Hepatocyte (in vitro differentiated cells): ENCODE data around the gene PLA2G4D. TPM values are rescaled to one million over a fixed set of nuclear protein-coding genes. Genes with fewer than 3 reads are reported as not detected.

Source experiments
- DNase-seq: peaks from one replicate; pipeline ENCODE4 v3.0.0-alpha.2; 2016; ENCODE audit warnings: low spot score
- H2AFZ ChIP-seq: fragments of 200-600 bp; sonication (generic); 2 replicates; pipeline ENCODE4 v1.6.0; 2016; ENCODE audit warnings: antibody characterized with exemption, mild to moderate bottlenecking
- H3K27ac ChIP-seq: fragments of 200-600 bp; sonication (generic); 2 replicates; pipeline ENCODE4 v1.5.1; 2016; ENCODE audit warnings: mild to moderate bottlenecking
- H3K27me3 ChIP-seq: fragments of 200-600 bp; sonication (generic); 2 replicates; pipeline ENCODE4 v1.6.1; 2016
- H3K36me3 ChIP-seq: fragments of 200-600 bp; sonication (generic); replicated peaks from 2 replicates; pipeline ENCODE4 v1.5.1; 2016; ENCODE audit warnings: low read depth; ENCODE audit not compliant: insufficient read depth
- H3K4me1 ChIP-seq: fragments of 200-600 bp; sonication (generic); 2 replicates; pipeline ENCODE4 v1.5.1; 2016; ENCODE audit warnings: mild to moderate bottlenecking, moderate library complexity; ENCODE audit not compliant: insufficient read depth
- H3K4me2 ChIP-seq: fragments of 200-600 bp; sonication (generic); 2 replicates; pipeline ENCODE4 v1.6.0; 2016
- H3K4me3 ChIP-seq: fragments of 200-600 bp; sonication (generic); 2 replicates; pipeline ENCODE4 v1.5.1; 2016; ENCODE audit warnings: mild to moderate bottlenecking
- H3K79me2 ChIP-seq: fragments of 200-600 bp; sonication (generic); 2 replicates; pipeline ENCODE4 v1.6.0; 2017; ENCODE audit warnings: mild to moderate bottlenecking
- H3K9me2 ChIP-seq: fragments of 200-600 bp; sonication (generic); replicated peaks from 2 replicates; pipeline ENCODE4 v1.6.0; 2017; ENCODE audit warnings: mild to moderate bottlenecking; ENCODE audit not compliant: insufficient read depth
- H3K9me3 ChIP-seq: fragments of 200-600 bp; sonication (generic); 2 replicates; pipeline ENCODE4 v1.5.1; 2016; ENCODE audit warnings: low read depth, mild to moderate bottlenecking
- H4K20me1 ChIP-seq: fragments of 200-600 bp; sonication (generic); 2 replicates; pipeline ENCODE4 v1.6.0; 2016; ENCODE audit warnings: mild to moderate bottlenecking; ENCODE audit not compliant: insufficient read depth, poor library complexity, severe bottlenecking
- CTCF ChIP-seq: fragments of 200-600 bp; sonication (generic); IDR thresholded peaks from 2 replicates; pipeline ENCODE4 v1.5.1; 2016; ENCODE audit warnings: antibody characterized with exemption, mild to moderate bottlenecking; ENCODE audit not compliant: poor library complexity
- EZH2 ChIP-seq: fragments of 200-600 bp; sonication (generic); IDR thresholded peaks from 2 replicates; pipeline ENCODE4 v1.6.1; 2016; ENCODE audit warnings: antibody characterized with exemption, mild to moderate bottlenecking, borderline replicate concordance
- EZH2phosphoT487 ChIP-seq: fragments of 200-600 bp; sonication (generic); IDR thresholded peaks from one replicate; pipeline ENCODE4 v1.6.1; 2018; ENCODE audit warnings: antibody characterized with exemption, mild to moderate bottlenecking, low read depth, moderate library complexity; ENCODE audit not compliant: unreplicated experiment, severe bottlenecking
- WGBS: methylation state at CpG from one replicate; pipeline ENCODE4 v1.1.6; 2016; ENCODE audit warnings: low lambda C conversion rate; ENCODE audit errors: missing lambda C conversion rate; 5-methylcytosine and 5-hydroxymethylcytosine counted together
- polyA plus RNA-seq: library from polyadenylated mRNA; unstranded; fragments of >200 nt; fragmentation: Nextera tagmentation; extraction: Ambion mirVana; gene quantifications from 2 replicates; pipeline ENCODE4 v1.2.1, GENCODE V29; 2016
- total RNA-seq: library from RNA; depleted of rRNA; stranded (reverse); fragments of >200 nt; gene quantifications from 2 replicates; pipeline ENCODE4 v1.2.3, GENCODE V29; 2014

PLA2G4D gene
- total and polyA plus RNA-seq, 2 experiments from 2014 or later: 0.17 TPM; not detected in 1

- H3K9me2 ChIP-seq: no peaks in the 10 kb centered on the region
- H4K20me1 ChIP-seq: no peaks in the 10 kb centered on the region
- H3K79me2 ChIP-seq: no peaks in the 10 kb centered on the region
- H3K4me3 ChIP-seq: no peak overlapping the region
- no peaks in the 10 kb centered on the region for H3K9me3 ChIP-seq
- H3K4me1 ChIP-seq: no peaks in the 10 kb centered on the region
- H3K4me2 ChIP-seq: no peak overlapping the region
- H3K27me3 ChIP-seq: no peaks in the 10 kb centered on the region
- H3K36me3 ChIP-seq: no peaks in the 10 kb centered on the region
- 91% methylated on average over 7 of the region's 7 CpGs for WGBS
- TF ChIP-seq EZH2: no peak
- no peak for TF ChIP-seq CTCF
- TF ChIP-seq EZH2phosphoT487: no peak
- no peak overlapping the region for H3K27ac ChIP-seq
- H2AFZ ChIP-seq: no peak overlapping the region
- DNase-seq: no peak
Observed at GRCh38 chr15:42027521-42027920, 66.8 kb downstream of the PLA2G4D start.

GRCh38 chr15:42024303-42024702 lies 70.1 kb downstream of the PLA2G4D start:
- no peaks in the 10 kb centered on the region for H4K20me1 ChIP-seq
- H3K9me2 ChIP-seq: no peaks in the 10 kb centered on the region
- 71% methylated on average over 4 of the region's 4 CpGs for WGBS
- no peaks in the 10 kb centered on the region for H3K36me3 ChIP-seq
- H3K27ac ChIP-seq: no peak overlapping the region
- TF ChIP-seq CTCF (no peak), EZH2 (no peak), EZH2phosphoT487 (no peak)
- H3K79me2 ChIP-seq: no peaks in the 10 kb centered on the region
- no peaks in the 10 kb centered on the region for H3K9me3 ChIP-seq
- no peak overlapping the region for H2AFZ ChIP-seq
- H3K4me1 ChIP-seq: no peaks in the 10 kb centered on the region
- H3K4me3 ChIP-seq: no peak overlapping the region
- no peaks in the 10 kb centered on the region for H3K27me3 ChIP-seq
- no peak for DNase-seq
- H3K4me2 ChIP-seq: no peak overlapping the region

- Histone ChIP-seq H3K4me2 (no peak overlapping the region), H3K27me3 (no peaks in the 10 kb centered on the region), H3K4me1 (no peaks in the 10 kb centered on the region), H3K9me2 (no peaks in the 10 kb centered on the region), H3K4me3 (no peak overlapping the region), H2AFZ (no peak overlapping the region), H3K79me2 (no peaks in the 10 kb centered on the region), H3K27ac (no peak overlapping the region), H3K36me3 (no peaks in the 10 kb centered on the region), H4K20me1 (no peaks in the 10 kb centered on the region), H3K9me3 (no peaks in the 10 kb centered on the region)
- no peak for DNase-seq
- WGBS: 78% methylated on average over 5 of the region's 5 CpGs
- no peak for TF ChIP-seq EZH2
- no peak for TF ChIP-seq EZH2phosphoT487
- TF ChIP-seq CTCF: no peak
Observed at GRCh38 chr15:42021593-42021992, 72.8 kb downstream of the PLA2G4D start.

- 89% methylated on average over 5 of the region's 5 CpGs for WGBS
- TF ChIP-seq EZH2 (no peak), CTCF (no peak), EZH2phosphoT487 (no peak)
- H3K4me2 ChIP-seq: no peak within 1 kb of the TSS
- no peaks in the 10 kb centered on the region for H3K9me2 ChIP-seq
- no peaks in the 10 kb centered on the region for H3K79me2 ChIP-seq
- H2AFZ ChIP-seq: no peak within 1 kb of the TSS
- no peaks in the 10 kb centered on the region for H3K9me3 ChIP-seq
- H3K27me3 ChIP-seq: no peaks in the 10 kb centered on the region
- H3K4me1 ChIP-seq: no peaks in the 10 kb centered on the region
- H3K4me3 ChIP-seq: no peak within 1 kb of the TSS
- H4K20me1 ChIP-seq: no peaks in the 10 kb centered on the region
- no peaks in the 10 kb centered on the region for H3K36me3 ChIP-seq
- no peak for DNase-seq
- no peak within 1 kb of the TSS for H3K27ac ChIP-seq
Observed at GRCh38 chr15:42020713-42021273, 73.6 kb downstream of the PLA2G4D start, which contains the start of gene PLA2G4E. PLA2G4E (minus strand) TSS chr15:42021042; CDS start chr15:42021030, 12 bp downstream.
